HepG2 (cell line): ENCODE data around the gene SURF2. TPM values are rescaled to one million over a fixed set of nuclear protein-coding genes. Genes with fewer than 3 reads are reported as not detected.

ENCODE experiments used
- AGO2 ChIP-seq: fragments of 200-400 bp; formaldehyde crosslinking; optimal IDR thresholded peaks from 2 replicates; pipeline ENCODE3; 2017; ENCODE audit warnings: mild to moderate bottlenecking, low read depth, low read length, moderate library complexity
- BCL6 ChIP-seq: IDR thresholded peaks from 2 replicates; pipeline ENCODE4 v1.6.1; 2016; ENCODE audit warnings: missing genetic modification reagents, missing compliant biosample characterization
- NR1H2 ChIP-seq: sonication (generic); formaldehyde crosslinking; IDR thresholded peaks from 2 replicates; pipeline ENCODE4 v1.8.1; 2022; ENCODE audit warnings: low read depth, missing genetic modification reagents, borderline replicate concordance
- NR2C2 ChIP-seq: sonication (generic); formaldehyde crosslinking; IDR thresholded peaks from 2 replicates; pipeline ENCODE4 v1.4.0; 2020; ENCODE audit warnings: missing genetic modification reagents, mild to moderate bottlenecking, moderate library complexity, borderline replicate concordance
- POGZ ChIP-seq: sonication (generic); formaldehyde crosslinking; IDR thresholded peaks from 2 replicates; pipeline ENCODE4 v1.4.0; 2020; ENCODE audit warnings: mild to moderate bottlenecking, missing genetic modification reagents
- SETDB1 ChIP-seq: sonication (generic); formaldehyde crosslinking; IDR thresholded peaks from 2 replicates; pipeline ENCODE4 v1.5.1; 2020; ENCODE audit warnings: missing genetic modification reagents, mild to moderate bottlenecking, borderline replicate concordance
- SIX1 ChIP-seq: sonication (generic); formaldehyde crosslinking; IDR thresholded peaks from 2 replicates; pipeline ENCODE4 v1.4.0; 2020; ENCODE audit warnings: missing genetic modification reagents, borderline replicate concordance
- TSC22D2 ChIP-seq: sonication (generic); formaldehyde crosslinking; IDR thresholded peaks from 2 replicates; pipeline ENCODE4 v1.5.1; 2020; ENCODE audit warnings: missing genetic modification reagents, mild to moderate bottlenecking, borderline replicate concordance
- ZBTB7B ChIP-seq: sonication (generic); formaldehyde crosslinking; IDR thresholded peaks from 2 replicates; pipeline ENCODE4 v1.4.0; 2020; ENCODE audit warnings: missing genetic modification reagents
- ZKSCAN5 ChIP-seq: sonication (generic); formaldehyde crosslinking; IDR thresholded peaks from 2 replicates; pipeline ENCODE4 v1.5.1; 2020; ENCODE audit warnings: mild to moderate bottlenecking, missing genetic modification reagents
- ZNF138 ChIP-seq: sonication (generic); formaldehyde crosslinking; IDR thresholded peaks from 2 replicates; pipeline ENCODE4 v1.5.0; 2020; ENCODE audit warnings: mild to moderate bottlenecking, low read depth, missing genetic modification reagents
- ZNF256 ChIP-seq: sonication (generic); formaldehyde crosslinking; conservative IDR thresholded peaks from 2 replicates; pipeline ENCODE4 v1.4.0; 2020; ENCODE audit warnings: missing genetic modification reagents
- ZNF260 ChIP-seq: sonication (generic); formaldehyde crosslinking; IDR thresholded peaks from 2 replicates; pipeline ENCODE4 v1.4.0; 2020; ENCODE audit warnings: missing genetic modification reagents, low read depth, mild to moderate bottlenecking, borderline replicate concordance
- ZNF720 ChIP-seq: sonication (generic); formaldehyde crosslinking; IDR thresholded peaks from 2 replicates; pipeline ENCODE4 v1.4.0; 2020; ENCODE audit warnings: missing genetic modification reagents
- ZNF768 ChIP-seq: sonication (generic); formaldehyde crosslinking; IDR thresholded peaks from 2 replicates; pipeline ENCODE4 v1.4.0; 2020; ENCODE audit warnings: missing genetic modification reagents
- ZNF773 ChIP-seq: sonication (generic); formaldehyde crosslinking; IDR thresholded peaks from 2 replicates; pipeline ENCODE4 v1.4.0; 2020; ENCODE audit warnings: missing genetic modification reagents, borderline replicate concordance
- ZSCAN30 ChIP-seq: sonication (generic); formaldehyde crosslinking; IDR thresholded peaks from 2 replicates; pipeline ENCODE4 v1.5.0; 2020; ENCODE audit warnings: mild to moderate bottlenecking, missing genetic modification reagents
- polyA plus RNA-seq, 8 experiments: library from polyadenylated mRNA; depleted of rRNA in 3 of 8; stranded (reverse) in 7 of 8; unstranded in 1 of 8; fragments of >200 nt; fragmentation: Illumina TruSeq in 4 of 8; extraction: Trizol in 4 of 8; gene quantifications; 2 replicates each; pipeline versions ENCODE4 v1.2.1 to v1.2.3, GENCODE V29; 2011 to 2016; ENCODE audit warnings: low read depth in 4 of 8, missing spikeins in 1 of 8, mixed read lengths in 1 of 8; ENCODE audit not compliant: insufficient read depth in 1 of 8
- total RNA-seq, 5 experiments: library from RNA; depleted of rRNA; stranded (reverse); fragments of >200 nt; fragmentation: Illumina TruSeq; extraction: Trizol; gene quantifications; 2 replicates each; pipeline ENCODE4 v1.2.3, GENCODE V29; 2016; ENCODE audit warnings: low read depth in 1 of 5
- TF ChIP-seq, protein P1 (sequence below): IDR thresholded peaks from 2 replicates; pipeline ENCODE4 v1.6.1; 2016; ENCODE audit warnings: low read depth
- TF ChIP-seq, protein P2 (sequence below): sonication (generic); formaldehyde crosslinking; IDR thresholded peaks from 2 replicates; pipeline ENCODE4; 2020; ENCODE audit warnings: missing genetic modification reagents, mild to moderate bottlenecking, borderline replicate concordance
- TF ChIP-seq, protein P3 (sequence below): sonication (generic); formaldehyde crosslinking; IDR thresholded peaks from 2 replicates; pipeline ENCODE4 v1.4.0; 2020; ENCODE audit warnings: mild to moderate bottlenecking, missing genetic modification reagents
- TF ChIP-seq, protein P4 (sequence below): sonication (generic); formaldehyde crosslinking; IDR thresholded peaks from 2 replicates; pipeline ENCODE4 v1.9.0; 2021; ENCODE audit warnings: missing genetic modification reagents, mild to moderate bottlenecking, borderline replicate concordance

SURF2 gene
- total and polyA plus RNA-seq, 2 of the 13 experiments (the other 11 are each of a cell fraction or from before 2014, with no cell fraction given) = 6.3 to 13.6 TPM

DNA sequence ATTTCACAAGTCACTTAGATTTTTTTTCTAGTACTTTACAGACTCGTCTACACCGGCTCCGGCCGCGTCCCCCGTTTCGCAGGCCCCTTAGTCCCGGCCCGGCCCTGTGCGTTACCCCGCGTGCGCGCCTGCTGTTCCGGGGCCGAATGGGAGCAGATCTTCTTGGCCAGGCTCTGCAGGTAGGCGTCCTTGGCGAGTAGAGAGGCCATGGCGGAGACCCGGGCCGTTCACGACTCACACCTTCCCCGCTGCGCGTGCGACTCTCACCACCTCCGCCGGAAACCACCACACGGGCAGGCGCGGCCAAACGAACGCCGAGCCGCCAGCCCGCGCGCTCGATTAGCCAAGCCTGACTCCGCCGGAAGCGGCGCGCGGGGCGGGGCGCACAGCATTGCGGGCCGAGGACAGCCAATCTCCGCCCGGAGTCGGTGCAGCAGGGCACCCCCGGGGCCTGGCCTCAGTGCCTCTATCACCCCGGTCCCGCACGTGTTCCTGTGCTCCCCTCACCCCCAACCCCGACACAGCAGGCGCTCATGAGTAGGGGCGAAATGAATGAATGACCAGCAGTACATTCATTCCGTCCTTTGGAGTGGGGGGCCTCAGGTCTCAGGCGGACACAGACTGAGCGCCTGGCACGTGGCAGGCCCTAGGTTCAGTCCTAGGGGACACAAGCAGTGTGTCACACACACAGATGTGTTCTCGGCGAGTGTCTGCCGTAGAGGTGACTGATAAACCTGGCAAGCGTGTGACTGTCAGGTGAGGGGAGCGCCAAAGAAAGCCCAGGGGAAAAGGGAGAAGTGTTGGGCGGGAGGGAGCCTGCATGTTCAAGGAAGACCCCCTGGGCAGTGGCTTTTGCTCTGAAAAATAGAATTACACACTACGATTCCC is 20.2 kb upstream of the SURF2 start, which contains the start of gene SURF6 (continued):
- TF ChIP-seq NR2C2 (CRISPR knock-in tag) (peak; percentile 89), ZNF720 (no peak), TSC22D2 (CRISPR knock-in tag) (peak; percentile 86; the same call in 1 of the 2 replicates), ZNF260 (CRISPR knock-in tag) (no peak), ZBTB7B (CRISPR knock-in tag) (no peak), ZKSCAN5 (CRISPR knock-in tag) (no peak), ZSCAN30 (no peak; the same call in 1 of the 2 replicates), ZNF138 (0 out of 2 replicates have a peak, but pooled peaks have one; percentile 58), AGO2 (peak; percentile 95), POGZ (peak; percentile 83), SIX1 (CRISPR knock-in tag) (no peak), SETDB1 (CRISPR knock-in tag) (peak; percentile 57; the same call in 1 of the 2 replicates), ZNF773 (CRISPR knock-in tag) (no peak; the same call in 1 of the 2 replicates), BCL6 (CRISPR knock-in tag) (peak; percentile 60), ZNF768 (CRISPR knock-in tag) (peak; percentile 84; the same call in 1 of the 2 replicates), ZNF256 (CRISPR knock-in tag) (peak; percentile 91), NR1H2 (CRISPR knock-in tag) (peak; percentile 37; the same call in 1 of the 2 replicates)
- TF ChIP-seq, protein P1, sequence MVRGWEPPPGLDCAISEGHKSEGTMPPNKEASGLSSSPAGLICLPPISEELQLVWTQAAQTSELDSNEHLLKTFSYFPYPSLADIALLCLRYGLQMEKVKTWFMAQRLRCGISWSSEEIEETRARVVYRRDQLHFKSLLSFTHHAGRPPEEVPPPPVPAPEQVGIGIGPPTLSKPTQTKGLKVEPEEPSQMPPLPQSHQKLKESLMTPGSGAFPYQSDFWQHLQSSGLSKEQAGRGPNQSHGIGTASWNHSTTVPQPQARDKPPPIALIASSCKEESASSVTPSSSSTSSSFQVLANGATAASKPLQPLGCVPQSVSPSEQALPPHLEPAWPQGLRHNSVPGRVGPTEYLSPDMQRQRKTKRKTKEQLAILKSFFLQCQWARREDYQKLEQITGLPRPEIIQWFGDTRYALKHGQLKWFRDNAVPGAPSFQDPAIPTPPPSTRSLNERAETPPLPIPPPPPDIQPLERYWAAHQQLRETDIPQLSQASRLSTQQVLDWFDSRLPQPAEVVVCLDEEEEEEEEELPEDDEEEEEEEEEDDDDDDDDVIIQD (CRISPR knock-in tag) = no peak
- TF ChIP-seq, protein P2, sequence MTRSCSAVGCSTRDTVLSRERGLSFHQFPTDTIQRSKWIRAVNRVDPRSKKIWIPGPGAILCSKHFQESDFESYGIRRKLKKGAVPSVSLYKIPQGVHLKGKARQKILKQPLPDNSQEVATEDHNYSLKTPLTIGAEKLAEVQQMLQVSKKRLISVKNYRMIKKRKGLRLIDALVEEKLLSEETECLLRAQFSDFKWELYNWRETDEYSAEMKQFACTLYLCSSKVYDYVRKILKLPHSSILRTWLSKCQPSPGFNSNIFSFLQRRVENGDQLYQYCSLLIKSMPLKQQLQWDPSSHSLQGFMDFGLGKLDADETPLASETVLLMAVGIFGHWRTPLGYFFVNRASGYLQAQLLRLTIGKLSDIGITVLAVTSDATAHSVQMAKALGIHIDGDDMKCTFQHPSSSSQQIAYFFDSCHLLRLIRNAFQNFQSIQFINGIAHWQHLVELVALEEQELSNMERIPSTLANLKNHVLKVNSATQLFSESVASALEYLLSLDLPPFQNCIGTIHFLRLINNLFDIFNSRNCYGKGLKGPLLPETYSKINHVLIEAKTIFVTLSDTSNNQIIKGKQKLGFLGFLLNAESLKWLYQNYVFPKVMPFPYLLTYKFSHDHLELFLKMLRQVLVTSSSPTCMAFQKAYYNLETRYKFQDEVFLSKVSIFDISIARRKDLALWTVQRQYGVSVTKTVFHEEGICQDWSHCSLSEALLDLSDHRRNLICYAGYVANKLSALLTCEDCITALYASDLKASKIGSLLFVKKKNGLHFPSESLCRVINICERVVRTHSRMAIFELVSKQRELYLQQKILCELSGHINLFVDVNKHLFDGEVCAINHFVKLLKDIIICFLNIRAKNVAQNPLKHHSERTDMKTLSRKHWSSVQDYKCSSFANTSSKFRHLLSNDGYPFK (CRISPR knock-in tag) = peak; percentile 92
- TF ChIP-seq, protein P3, sequence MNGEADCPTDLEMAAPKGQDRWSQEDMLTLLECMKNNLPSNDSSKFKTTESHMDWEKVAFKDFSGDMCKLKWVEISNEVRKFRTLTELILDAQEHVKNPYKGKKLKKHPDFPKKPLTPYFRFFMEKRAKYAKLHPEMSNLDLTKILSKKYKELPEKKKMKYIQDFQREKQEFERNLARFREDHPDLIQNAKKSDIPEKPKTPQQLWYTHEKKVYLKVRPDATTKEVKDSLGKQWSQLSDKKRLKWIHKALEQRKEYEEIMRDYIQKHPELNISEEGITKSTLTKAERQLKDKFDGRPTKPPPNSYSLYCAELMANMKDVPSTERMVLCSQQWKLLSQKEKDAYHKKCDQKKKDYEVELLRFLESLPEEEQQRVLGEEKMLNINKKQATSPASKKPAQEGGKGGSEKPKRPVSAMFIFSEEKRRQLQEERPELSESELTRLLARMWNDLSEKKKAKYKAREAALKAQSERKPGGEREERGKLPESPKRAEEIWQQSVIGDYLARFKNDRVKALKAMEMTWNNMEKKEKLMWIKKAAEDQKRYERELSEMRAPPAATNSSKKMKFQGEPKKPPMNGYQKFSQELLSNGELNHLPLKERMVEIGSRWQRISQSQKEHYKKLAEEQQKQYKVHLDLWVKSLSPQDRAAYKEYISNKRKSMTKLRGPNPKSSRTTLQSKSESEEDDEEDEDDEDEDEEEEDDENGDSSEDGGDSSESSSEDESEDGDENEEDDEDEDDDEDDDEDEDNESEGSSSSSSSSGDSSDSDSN (CRISPR knock-in tag) = peak; percentile 68
- TF ChIP-seq, protein P4, sequence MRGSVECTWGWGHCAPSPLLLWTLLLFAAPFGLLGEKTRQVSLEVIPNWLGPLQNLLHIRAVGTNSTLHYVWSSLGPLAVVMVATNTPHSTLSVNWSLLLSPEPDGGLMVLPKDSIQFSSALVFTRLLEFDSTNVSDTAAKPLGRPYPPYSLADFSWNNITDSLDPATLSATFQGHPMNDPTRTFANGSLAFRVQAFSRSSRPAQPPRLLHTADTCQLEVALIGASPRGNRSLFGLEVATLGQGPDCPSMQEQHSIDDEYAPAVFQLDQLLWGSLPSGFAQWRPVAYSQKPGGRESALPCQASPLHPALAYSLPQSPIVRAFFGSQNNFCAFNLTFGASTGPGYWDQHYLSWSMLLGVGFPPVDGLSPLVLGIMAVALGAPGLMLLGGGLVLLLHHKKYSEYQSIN (CRISPR knock-in tag) = 0 out of 2 replicates have a peak, but pooled peaks have one; percentile 15
